ENCODE data around the gene SHROOM1. TPM values are rescaled to one million over a fixed set of nuclear protein-coding genes. Genes with fewer than 3 reads are reported as not detected.

The SHROOM1 gene
- total and polyA plus RNA-seq, 10 donors = 1.1 to 26.1 (median 3.1) TPM

DNA sequence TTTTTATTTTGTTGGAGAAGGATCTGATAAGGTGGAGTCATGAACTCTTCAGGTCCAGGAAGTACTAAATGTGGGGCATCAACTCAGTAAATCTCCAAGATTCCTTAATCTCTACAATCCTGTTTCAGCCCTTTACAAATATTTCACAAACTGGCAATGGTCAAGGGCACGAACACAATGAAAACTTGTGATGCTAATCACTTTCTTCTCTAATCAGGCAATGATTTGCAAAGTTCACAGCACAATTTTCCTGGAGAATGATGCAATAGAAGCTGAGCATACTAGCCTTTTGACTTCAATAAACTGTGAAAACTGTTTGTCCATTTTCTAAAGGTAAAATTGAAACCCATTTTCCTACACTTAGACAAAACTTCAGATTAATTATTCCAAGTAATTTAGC lies 18.9 kb upstream of the SHROOM1 start:
- no peak for DNase-seq
- Histone ChIP-seq H3K4me1 (no peaks in the 10 kb centered on the region), H3K9me3 (no peaks in the 10 kb centered on the region), H3K36me3 (no peaks in the 10 kb centered on the region), H3K27ac (no peak overlapping the region), H3K4me3 (no peak overlapping the region), H3K27me3 (replicated peaks in 1 of 7) (no peaks in the 10 kb centered on the region)
- TF ChIP-seq CTCF (IDR thresholded peaks at IDR 0.05 in 8 of 11, conservative IDR thresholded peaks at IDR 0.05 in 3 of 11) (no peak), POLR2AphosphoS5 (IDR thresholded peaks at IDR 0.05) (no peak), POLR2A (IDR thresholded peaks at IDR 0.05) (no peak)
- WGBS, 5 donors = 48 to 68% (median 64%) methylated on average over 1 of the region's 1 CpG
- intact Hi-C loops (cut with DNase I; ENCODE audit: low total_unique reads) = no loop called here

- H3K9me3 ChIP-seq = no peaks in the 10 kb centered on the region
- H3K27me3 ChIP-seq (replicated peaks in 1 of 7) = no peaks in the 10 kb centered on the region
- no peak overlapping the region for H3K4me3 ChIP-seq
- TF ChIP-seq POLR2AphosphoS5 (IDR thresholded peaks at IDR 0.05) (no peak), POLR2A (IDR thresholded peaks at IDR 0.05) (no peak), CTCF (IDR thresholded peaks at IDR 0.05 in 8 of 11, conservative IDR thresholded peaks at IDR 0.05 in 3 of 11) (no peak)
- no peaks in the 10 kb centered on the region for H3K4me1 ChIP-seq
- H3K27ac ChIP-seq = no peak overlapping the region
- no peaks in the 10 kb centered on the region for H3K36me3 ChIP-seq
- DNase-seq = no peak
- intact Hi-C loops (cut with DNase I; ENCODE audit: low total_unique reads) = no loop called here
- WGBS, 5 donors = 91 to 98% (median 93%) methylated on average over 8 of the region's 8 CpGs
Observed at GRCh38 chr5:132848270-132848669, 17.8 kb upstream of the SHROOM1 start.

DNA sequence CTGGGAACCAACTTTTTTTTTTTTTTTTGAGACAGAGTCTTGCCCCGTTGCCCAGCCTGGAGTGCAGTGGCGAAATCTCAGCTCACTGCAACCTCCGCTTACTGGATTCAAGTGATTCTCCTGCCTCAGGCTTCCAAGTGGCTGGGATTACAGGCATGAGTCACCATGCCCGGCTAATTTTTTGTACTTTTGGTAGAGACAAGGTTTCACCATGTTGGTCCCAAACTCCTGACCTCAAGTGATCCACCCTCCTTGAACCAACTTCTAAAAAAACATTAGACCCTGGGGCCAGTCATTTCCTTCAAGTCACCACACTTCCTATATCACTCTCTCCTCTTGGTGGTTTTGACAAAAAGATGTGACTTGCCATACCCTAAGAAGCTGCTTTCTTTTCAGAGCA lies 10.9 kb upstream of the SHROOM1 start:
- intact Hi-C loops (cut with DNase I; ENCODE audit: low total_unique reads) = no loop called here

GRCh38 chr5:132840896-132841295 lies 10.4 kb upstream of the SHROOM1 start:
- Histone ChIP-seq H3K36me3 (no peaks in the 10 kb centered on the region), H3K4me3 (no peak overlapping the region), H3K27ac (peak overlapping the region in 1 of 8 donors; percentile 48), H3K27me3 (replicated peaks in 1 of 7) (no peaks in the 10 kb centered on the region), H3K4me1 (peaks cover 0 to 10% (median 0%) of the 10 kb centered on the region in 6 donors), H3K9me3 (no peaks in the 10 kb centered on the region)
- TF ChIP-seq POLR2A (IDR thresholded peaks at IDR 0.05) (no peak), CTCF (IDR thresholded peaks at IDR 0.05 in 8 of 11, conservative IDR thresholded peaks at IDR 0.05 in 3 of 11) (no peak), POLR2AphosphoS5 (IDR thresholded peaks at IDR 0.05) (no peak)
- DNase-seq = no peak
- intact Hi-C loops (cut with DNase I; ENCODE audit: low total_unique reads) = no loop called here
- 61 to 86% (median 78%) methylated on average over 1 of the region's 1 CpG for WGBS, 5 donors

More for the DNA sequence above, 10.9 kb upstream of the SHROOM1 start:
- no peaks in the 10 kb centered on the region for H3K27me3 ChIP-seq (replicated peaks in 1 of 7)
- peaks cover 0 to 10% (median 0%) of the 10 kb centered on the region in 6 donors for H3K4me1 ChIP-seq
- H3K4me3 ChIP-seq = no peak overlapping the region
- TF ChIP-seq CTCF (IDR thresholded peaks at IDR 0.05 in 8 of 11, conservative IDR thresholded peaks at IDR 0.05 in 3 of 11) (no peak), POLR2A (IDR thresholded peaks at IDR 0.05) (no peak), POLR2AphosphoS5 (IDR thresholded peaks at IDR 0.05) (no peak)
- H3K27ac ChIP-seq = no peak overlapping the region
- H3K9me3 ChIP-seq = no peaks in the 10 kb centered on the region
- 68 to 95% (median 84%) methylated on average over 4 of the region's 4 CpGs for WGBS, 5 donors
- DNase-seq = no peak
- no peaks in the 10 kb centered on the region for H3K36me3 ChIP-seq
